ENCODE data around the gene RPTOR.

DNA sequence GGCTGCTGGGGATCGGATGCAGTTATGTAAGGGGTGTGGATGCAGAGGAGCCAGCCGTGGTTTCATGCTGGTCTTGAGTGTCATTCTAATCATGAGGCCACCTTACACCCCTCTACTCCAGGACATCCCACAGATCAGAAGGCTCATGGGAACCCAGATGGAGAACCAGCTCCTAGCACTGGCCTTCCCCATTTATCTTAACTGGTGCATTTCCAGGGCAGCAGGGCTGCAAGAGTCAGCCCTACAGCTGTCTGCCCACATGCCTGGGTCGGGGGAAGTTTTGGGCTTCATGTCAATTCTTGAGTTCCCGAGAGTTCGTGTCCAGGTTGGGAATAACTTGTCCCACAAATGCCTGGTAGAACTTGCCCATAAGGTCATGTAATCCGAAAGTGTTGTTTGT is 29.1 kb downstream of the RPTOR start:
- TF ChIP-seq, protein P1, sequence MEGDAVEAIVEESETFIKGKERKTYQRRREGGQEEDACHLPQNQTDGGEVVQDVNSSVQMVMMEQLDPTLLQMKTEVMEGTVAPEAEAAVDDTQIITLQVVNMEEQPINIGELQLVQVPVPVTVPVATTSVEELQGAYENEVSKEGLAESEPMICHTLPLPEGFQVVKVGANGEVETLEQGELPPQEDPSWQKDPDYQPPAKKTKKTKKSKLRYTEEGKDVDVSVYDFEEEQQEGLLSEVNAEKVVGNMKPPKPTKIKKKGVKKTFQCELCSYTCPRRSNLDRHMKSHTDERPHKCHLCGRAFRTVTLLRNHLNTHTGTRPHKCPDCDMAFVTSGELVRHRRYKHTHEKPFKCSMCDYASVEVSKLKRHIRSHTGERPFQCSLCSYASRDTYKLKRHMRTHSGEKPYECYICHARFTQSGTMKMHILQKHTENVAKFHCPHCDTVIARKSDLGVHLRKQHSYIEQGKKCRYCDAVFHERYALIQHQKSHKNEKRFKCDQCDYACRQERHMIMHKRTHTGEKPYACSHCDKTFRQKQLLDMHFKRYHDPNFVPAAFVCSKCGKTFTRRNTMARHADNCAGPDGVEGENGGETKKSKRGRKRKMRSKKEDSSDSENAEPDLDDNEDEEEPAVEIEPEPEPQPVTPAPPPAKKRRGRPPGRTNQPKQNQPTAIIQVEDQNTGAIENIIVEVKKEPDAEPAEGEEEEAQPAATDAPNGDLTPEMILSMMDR (IDR thresholded peaks at IDR 0.05 in 4 of 5, conservative IDR thresholded peaks at IDR 0.05 in 1 of 5), result no peak
- TF ChIP-seq POLR2A (IDR thresholded peaks at IDR 0.05), result no peak

All from gastrocnemius medialis (tissue), 4 donors.